Activated T-helper 1 cell treated with Interleukin-2 at 50 U/mL for 16 hours (primary cell): Measurements from ENCODE around the gene MYH11.

Experiments
- DNase-seq: peaks from one replicate; pipeline ENCODE4 v3.0.0-alpha.2; 2020; ENCODE audit warnings: low read depth

The MYH11 gene

GRCh38 chr16:15777533-15778203 is 79.2 kb downstream of the MYH11 start:
- DNase-seq, result no peak

- no peak for DNase-seq
These were observed 80.3 kb downstream of the MYH11 start for GRCh38 chr16:15776572-15776971.

GRCh38 chr16:15775663-15776304 is 81.0 kb downstream of the MYH11 start:
- no peak for DNase-seq

GRCh38 chr16:15775209-15775608 is 81.6 kb downstream of the MYH11 start:
- DNase-seq, result no peak

GRCh38 chr16:15773968-15774367 is 82.9 kb downstream of the MYH11 start:
- DNase-seq, result no peak

DNA sequence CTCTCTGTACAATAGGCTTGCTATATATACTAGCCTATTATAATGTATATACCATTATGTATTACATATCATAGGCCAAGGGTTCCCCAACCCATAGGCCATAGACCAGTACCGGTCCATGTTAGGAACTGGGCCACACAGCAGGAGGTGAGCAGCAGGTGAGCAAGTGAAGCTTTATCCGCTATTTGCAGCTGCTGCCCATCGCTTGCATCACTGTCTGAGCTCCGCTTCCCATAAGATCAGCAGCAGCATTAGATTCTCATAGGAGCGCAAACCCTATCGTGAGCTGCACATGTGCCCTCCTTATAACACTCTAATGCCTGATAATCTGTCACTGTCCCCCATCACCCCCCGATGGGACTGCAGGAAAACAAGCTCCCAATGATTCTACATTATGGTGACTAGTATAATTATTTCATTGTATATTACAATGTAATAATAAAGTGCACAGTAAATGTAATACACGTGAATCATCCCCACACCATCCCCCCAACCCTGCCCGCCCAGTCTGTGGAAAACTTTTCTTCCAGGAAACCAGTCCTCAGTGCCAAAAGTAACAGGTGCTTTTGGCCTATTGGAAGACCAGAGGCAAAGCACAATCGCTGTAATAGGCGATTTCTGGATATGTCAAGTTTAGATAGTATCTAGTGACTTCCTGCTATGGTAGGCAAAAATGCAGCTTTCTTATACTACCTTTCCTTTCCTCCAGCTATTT is 84.1 kb downstream of the MYH11 start:
- DNase-seq, result no peak

GRCh38 chr16:15771694-15772093 is 85.1 kb downstream of the MYH11 start:
- DNase-seq, result no peak

DNA sequence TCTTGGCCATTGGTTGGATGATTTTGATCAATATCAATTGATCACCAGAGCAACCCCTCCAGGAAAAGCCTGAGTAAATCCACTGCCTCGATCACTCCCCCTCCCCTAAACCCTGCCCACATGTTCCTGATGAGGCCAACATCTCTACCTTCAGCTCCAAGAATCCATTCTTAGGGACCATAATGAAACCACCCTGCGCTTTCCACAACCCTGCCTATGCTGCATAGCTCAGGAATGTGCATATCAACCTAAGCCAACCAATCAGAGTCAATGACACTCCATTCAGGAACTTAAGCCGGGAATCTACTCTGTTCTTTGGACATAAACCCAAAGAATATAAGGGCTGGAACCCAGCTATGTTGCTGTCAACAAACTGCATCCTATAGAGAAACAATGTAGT is 86.3 kb downstream of the MYH11 start:
- DNase-seq, result no peak

GRCh38 chr16:15770107-15770506 is 86.7 kb downstream of the MYH11 start:
- no peak for DNase-seq

- no peak for DNase-seq
These were observed 87.6 kb downstream of the MYH11 start for GRCh38 chr16:15769239-15769638.

- DNase-seq, result no peak
These were observed 88.6 kb downstream of the MYH11 start for GRCh38 chr16:15768201-15768600.

DNA sequence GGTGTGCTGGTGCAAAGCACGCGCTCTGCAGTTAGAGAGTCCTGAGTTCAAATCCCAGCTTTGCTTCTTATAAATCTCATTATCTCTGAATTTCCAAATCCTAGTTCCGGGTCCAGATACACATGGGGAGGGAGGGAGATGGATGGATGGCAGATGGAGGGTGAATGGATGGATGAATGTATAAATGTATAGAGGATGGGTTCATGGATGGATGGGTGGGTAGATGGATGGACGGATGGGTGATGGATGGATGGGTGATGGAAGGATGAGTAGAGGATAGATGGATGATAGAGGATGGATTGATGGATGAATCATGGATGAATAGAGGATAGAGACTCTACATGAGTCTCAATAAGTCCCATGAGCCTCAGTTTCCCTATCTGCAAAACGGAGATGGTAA is 89.9 kb downstream of the MYH11 start:
- DNase-seq, result no peak

DNA sequence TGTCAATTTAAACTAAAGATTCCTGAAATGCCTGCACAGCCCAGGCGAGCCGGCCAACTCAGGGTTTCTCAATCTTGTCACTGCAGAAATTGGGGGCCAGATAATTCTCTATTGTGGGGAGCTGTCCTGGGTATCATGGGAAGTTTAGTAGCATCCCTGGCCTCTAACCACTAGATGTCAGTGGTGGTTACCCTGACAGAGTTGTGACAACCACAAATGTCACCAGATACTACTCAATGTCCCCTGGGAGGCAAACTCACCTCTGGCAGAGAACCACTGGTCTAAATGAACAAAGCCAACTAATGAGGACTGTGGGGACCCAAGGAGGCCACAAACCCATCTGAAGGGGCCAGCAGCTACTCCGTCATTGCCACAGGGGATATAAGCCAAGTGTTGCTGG is 90.9 kb downstream of the MYH11 start:
- no peak for DNase-seq

DNA sequence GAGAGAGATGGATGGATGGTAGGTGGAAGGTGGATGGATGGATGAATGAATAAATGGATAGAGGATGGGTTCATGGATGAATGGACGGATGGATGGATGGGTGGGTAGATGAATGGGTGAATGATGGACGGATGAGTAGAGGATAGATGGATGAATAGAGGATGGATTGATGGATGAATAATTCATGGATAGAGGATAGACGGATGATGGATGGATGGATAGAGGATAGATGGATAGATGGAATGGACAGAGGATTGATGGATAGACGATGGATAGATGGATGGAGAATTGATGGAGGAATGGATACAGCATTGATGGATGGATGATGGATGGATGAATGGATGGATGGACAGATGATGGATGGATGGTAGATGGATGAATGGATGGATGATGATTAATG is 91.7 kb downstream of the MYH11 start:
- DNase-seq, result no peak

DNA sequence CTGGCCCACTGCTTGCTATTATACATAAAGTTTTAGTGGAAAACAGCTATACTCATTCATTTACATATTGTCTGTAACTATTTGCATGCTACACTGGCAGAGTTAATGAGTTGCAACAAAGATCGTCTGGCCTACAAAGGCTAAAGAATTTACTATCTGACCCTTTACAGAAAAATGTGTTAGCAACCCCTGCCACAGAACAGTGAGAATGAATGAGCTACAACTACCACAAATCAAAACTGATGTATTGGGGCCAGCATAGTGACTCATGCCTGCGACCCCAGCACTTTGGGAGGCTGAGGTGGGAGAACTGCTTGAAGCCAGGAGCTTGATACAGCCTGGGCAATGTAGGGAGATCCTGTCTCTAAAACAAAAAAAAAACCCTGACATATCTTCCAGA is 92.7 kb downstream of the MYH11 start:
- DNase-seq, result no peak

DNA sequence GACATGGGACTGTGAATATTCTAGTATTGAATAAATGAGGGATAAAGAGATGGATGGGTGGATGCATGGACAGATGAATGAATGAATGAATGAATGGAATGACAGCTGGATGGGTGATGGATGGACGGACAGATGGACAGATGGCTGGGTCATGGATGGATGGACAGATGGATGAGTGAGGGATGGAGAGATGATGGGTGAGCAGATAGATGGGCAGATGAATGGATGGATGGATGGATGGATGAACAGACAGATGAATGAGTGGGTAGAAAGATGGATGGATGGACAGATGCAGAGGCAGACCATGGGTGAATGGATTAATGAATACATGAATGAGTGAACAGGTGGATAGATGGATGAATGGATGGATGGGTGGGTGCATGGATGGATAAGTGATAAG is 96.7 kb downstream of the MYH11 start:
- DNase-seq, result no peak

GRCh38 chr16:15759070-15759469 is 97.8 kb downstream of the MYH11 start:
- no peak for DNase-seq

GRCh38 chr16:15757630-15758251 is 99.1 kb downstream of the MYH11 start:
- DNase-seq, result no peak

DNA sequence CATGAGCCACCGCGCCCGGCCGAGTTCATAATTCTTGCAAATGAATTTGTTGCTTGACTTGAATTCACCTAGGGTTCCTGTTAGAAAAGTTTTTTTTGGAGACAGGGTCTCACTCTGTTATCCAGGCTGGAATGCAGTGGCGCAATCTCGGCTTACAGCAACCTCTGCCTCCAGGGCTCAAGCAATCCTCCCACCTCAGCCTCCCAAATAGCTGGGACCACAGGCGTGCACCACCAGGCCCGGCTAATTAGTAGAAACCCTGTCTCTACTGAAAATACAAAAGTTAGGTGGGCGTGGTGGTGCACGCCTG is 99.8 kb downstream of the MYH11 start:
- DNase-seq, result no peak

DNA sequence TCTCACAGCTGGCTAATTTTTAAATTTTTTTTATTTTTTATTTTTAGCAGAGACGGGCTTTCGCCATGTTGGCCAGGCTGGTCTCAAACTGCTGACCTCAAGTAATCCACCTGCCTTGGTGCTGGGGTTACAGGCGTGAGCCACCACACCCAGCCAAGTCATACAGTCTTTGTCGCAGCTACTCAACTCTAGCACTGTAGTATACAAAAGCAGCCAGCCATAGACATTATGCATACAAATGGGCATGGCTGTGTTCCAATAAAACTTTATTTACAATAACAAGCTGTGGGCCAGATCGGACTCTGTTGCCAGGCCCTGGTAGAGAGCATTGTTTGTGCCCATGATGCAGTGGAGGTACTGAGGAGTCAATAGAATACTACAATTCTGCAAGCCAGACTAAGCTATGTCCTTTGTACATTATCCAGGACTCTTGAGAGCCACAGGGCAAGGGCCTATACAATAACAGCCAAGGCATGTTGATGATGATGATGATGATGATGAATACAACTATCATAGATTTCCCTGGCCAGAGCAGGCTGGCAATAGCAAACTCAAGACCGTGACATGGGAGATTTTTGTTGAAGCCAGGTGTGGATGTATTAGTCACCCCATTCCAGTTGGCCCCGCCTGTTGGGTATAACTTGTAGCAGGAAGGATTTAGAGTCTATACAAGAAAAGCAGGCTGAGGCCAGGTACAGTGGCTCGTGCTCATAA is 101.8 kb downstream of the MYH11 start:
- DNase-seq, result no peak

- no peak for DNase-seq
These were observed 103.9 kb downstream of the MYH11 start for GRCh38 chr16:15752717-15753488.

- DNase-seq, result no peak
These were observed 104.9 kb downstream of the MYH11 start for GRCh38 chr16:15751940-15752339.
